Astrocyte (in vitro differentiated cells and primary cell): ENCODE results near the gene HPSE2. TPM values are rescaled to one million over a fixed set of nuclear protein-coding genes. Genes with fewer than 3 reads are reported as not detected.
A peak's percentile ranks its signal among the peaks of the same experiment; 100 is the strongest.

Experiments
- DNase-seq: peaks from one replicate; pipeline ENCODE4 v3.0.0-alpha.2; 2010; ENCODE audit warnings: low read depth
- FAIRE-seq: peaks from 2 replicates; lab custom pipeline; 2011; peaks lifted over from hg19 to GRCh38; lab: Jason Lieb, UNC
- H2AFZ ChIP-seq: 2 replicates; pipeline ENCODE4 v1.6.0; 2012; ENCODE audit warnings: low read depth, low read length, inconsistent platforms
- H3K27ac ChIP-seq: 2 replicates; pipeline ENCODE4 v1.5.1; 2011; ENCODE audit warnings: low read depth, low read length, inconsistent platforms
- H3K27me3 ChIP-seq: 2 replicates; pipeline ENCODE4 v1.6.0; 2011; ENCODE audit warnings: low read length, inconsistent platforms; ENCODE audit not compliant: insufficient read depth
- H3K36me3 ChIP-seq: 2 replicates; pipeline ENCODE4 v1.5.1; 2011; ENCODE audit warnings: low read length, inconsistent platforms; ENCODE audit not compliant: insufficient read depth
- H3K4me1 ChIP-seq: 2 replicates; pipeline ENCODE4 v1.5.1; 2011; ENCODE audit warnings: low read length, inconsistent platforms; ENCODE audit not compliant: insufficient read depth
- H3K4me2 ChIP-seq: 2 replicates; pipeline ENCODE4 v1.6.0; 2012; ENCODE audit warnings: low read length, inconsistent platforms
- H3K4me3 ChIP-seq: 2 replicates; pipeline ENCODE4 v1.5.1; 2011; ENCODE audit warnings: low read depth, mild to moderate bottlenecking, low read length, inconsistent platforms; ENCODE audit not compliant: insufficient read depth
- H3K79me2 ChIP-seq: 2 replicates; pipeline ENCODE4 v1.6.0; 2012; ENCODE audit warnings: mild to moderate bottlenecking, low read length, inconsistent platforms; ENCODE audit not compliant: insufficient read depth
- H3K9ac ChIP-seq: 2 replicates; pipeline ENCODE4 v1.6.0; 2012; ENCODE audit warnings: mild to moderate bottlenecking, low read length, inconsistent platforms
- H3K9me3 ChIP-seq: 2 replicates; pipeline ENCODE4 v1.5.1; 2012; ENCODE audit warnings: low read depth, mild to moderate bottlenecking, low read length, inconsistent platforms; ENCODE audit not compliant: insufficient read depth
- H4K20me1 ChIP-seq: 2 replicates; pipeline ENCODE4 v1.6.0; 2012; ENCODE audit warnings: low read length, inconsistent platforms; ENCODE audit not compliant: insufficient read depth
- H3K27ac Mint-ChIP-seq: one replicate; pipeline ENCODE4 v1.8.0; 2021; ENCODE audit warnings: mild to moderate bottlenecking, mixed read lengths; ENCODE audit not compliant: unreplicated experiment
- H3K27me3 Mint-ChIP-seq: one replicate; pipeline ENCODE4 v1.8.0; 2021; ENCODE audit warnings: low read depth, mixed read lengths; ENCODE audit not compliant: unreplicated experiment
- H3K36me3 Mint-ChIP-seq: one replicate; pipeline ENCODE4 v1.8.0; 2021; ENCODE audit warnings: low read depth, mixed read lengths; ENCODE audit not compliant: unreplicated experiment
- H3K4me1 Mint-ChIP-seq: one replicate; pipeline ENCODE4 v1.8.0; 2021; ENCODE audit warnings: low read depth, mixed read lengths; ENCODE audit not compliant: unreplicated experiment
- H3K4me3 Mint-ChIP-seq: one replicate; pipeline ENCODE4 v1.8.0; 2021; ENCODE audit warnings: mild to moderate bottlenecking, moderate library complexity, mixed read lengths; ENCODE audit not compliant: unreplicated experiment
- H3K9me3 Mint-ChIP-seq: one replicate; pipeline ENCODE4 v1.8.0; 2021; ENCODE audit warnings: mild to moderate bottlenecking, mixed read lengths; ENCODE audit not compliant: unreplicated experiment
- EZH2 ChIP-seq: IDR thresholded peaks from 2 replicates; pipeline ENCODE4 v1.6.1; 2012; ENCODE audit warnings: mild to moderate bottlenecking, low read length, inconsistent platforms; ENCODE audit not compliant: insufficient read depth
- total RNA-seq: library from RNA; stranded (reverse); gene quantifications from 2 replicates; pipeline ENCODE4 v1.2.1, GENCODE V29; 2021
- TF ChIP-seq, protein P1 (sequence below): IDR thresholded peaks from 2 replicates; pipeline ENCODE4 v1.5.1; 2011; ENCODE audit warnings: low read depth, mild to moderate bottlenecking, inconsistent platforms, low read length, moderate library complexity; ENCODE audit not compliant: insufficient read depth

The HPSE2 gene
- total RNA-seq, 1 donor from 2014 or later = 0.14 TPM

DNA sequence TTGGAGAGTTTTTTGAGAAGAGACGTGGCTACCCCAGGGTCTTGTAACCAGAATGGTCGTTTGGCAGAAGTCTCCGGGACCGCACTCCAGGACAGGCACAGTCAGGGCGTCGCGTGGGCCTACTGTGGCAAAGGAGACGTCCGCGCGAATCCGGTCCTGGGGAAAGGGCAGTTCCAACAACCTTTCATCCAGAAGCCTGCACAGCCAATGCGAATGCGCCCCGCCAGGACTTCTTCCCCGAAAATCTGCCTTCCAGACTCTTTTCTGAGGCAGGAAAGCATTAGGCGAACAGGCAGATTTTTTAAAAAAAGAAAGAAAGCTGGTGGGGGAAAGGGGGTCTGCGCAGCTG lies 2.0 kb downstream of the HPSE2 start:
- DNase-seq = no peak
- Mint-ChIP-seq H3K27ac (no peak overlapping the region), H3K4me3 (peak overlapping the region; percentile 77), H3K9me3 (no peaks in the 10 kb centered on the region), H3K4me1 (peaks cover 5% of the 10 kb centered on the region), H3K27me3 (peaks cover 88% of the 10 kb centered on the region), H3K36me3 (no peaks in the 10 kb centered on the region)
- Histone ChIP-seq H3K27me3 (peaks cover 80% of the 10 kb centered on the region), H3K4me3 (peak overlapping the region; percentile 44), H3K9me3 (no peaks in the 10 kb centered on the region), H3K4me1 (peaks cover 9% of the 10 kb centered on the region), H3K9ac (no peak overlapping the region), H4K20me1 (peaks cover 4% of the 10 kb centered on the region), H2AFZ (peak overlapping the region; percentile 82), H3K27ac (no peak overlapping the region), H3K36me3 (no peaks in the 10 kb centered on the region), H3K79me2 (no peaks in the 10 kb centered on the region), H3K4me2 (peak overlapping the region; percentile 89)
- no peak for TF ChIP-seq EZH2
- FAIRE-seq = no peak

DNA sequence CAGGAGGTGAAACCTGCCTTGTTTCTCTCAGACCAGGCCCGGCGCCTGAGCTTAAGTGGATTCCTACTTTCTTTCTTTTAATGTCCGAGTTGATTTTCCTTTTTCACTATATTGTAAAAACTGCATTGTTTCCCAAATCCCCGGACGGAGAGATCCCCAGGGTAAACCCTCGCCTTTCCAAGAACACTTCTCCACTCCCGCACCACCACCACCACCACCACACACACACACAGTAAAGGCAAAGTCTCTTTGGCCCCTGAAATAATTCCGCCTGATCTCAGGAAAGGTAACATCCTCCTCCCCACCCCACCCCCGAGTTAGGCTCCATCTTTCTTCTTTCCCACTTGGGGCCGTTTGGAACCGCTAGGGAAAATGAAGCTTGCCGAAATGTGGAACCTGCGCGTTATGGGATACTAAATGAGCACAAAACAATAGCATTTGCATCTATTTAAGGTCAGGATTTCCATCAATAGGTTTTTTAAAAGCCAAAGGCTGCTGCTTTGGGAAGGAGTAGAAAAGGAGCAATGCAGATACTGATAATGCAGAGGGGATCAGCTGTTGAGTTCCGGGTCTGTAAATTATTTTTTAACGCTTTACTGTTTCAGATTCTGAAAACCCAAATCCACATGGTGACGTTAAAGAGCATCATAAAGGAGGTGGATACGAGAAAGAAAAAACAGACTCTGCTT lies 2.5 kb downstream of the HPSE2 start:
- H2AFZ ChIP-seq = no peak overlapping the region
- no peaks in the 10 kb centered on the region for H3K9me3 Mint-ChIP-seq
- no peaks in the 10 kb centered on the region for H3K79me2 ChIP-seq
- peaks cover 4% of the 10 kb centered on the region for H4K20me1 ChIP-seq
- H3K36me3 Mint-ChIP-seq = no peaks in the 10 kb centered on the region
- DNase-seq = no peak
- FAIRE-seq = no peak
- H3K4me3 ChIP-seq = no peak overlapping the region
- H3K9me3 ChIP-seq = no peaks in the 10 kb centered on the region
- H3K4me1 Mint-ChIP-seq = peaks cover 5% of the 10 kb centered on the region
- TF ChIP-seq, protein P1, sequence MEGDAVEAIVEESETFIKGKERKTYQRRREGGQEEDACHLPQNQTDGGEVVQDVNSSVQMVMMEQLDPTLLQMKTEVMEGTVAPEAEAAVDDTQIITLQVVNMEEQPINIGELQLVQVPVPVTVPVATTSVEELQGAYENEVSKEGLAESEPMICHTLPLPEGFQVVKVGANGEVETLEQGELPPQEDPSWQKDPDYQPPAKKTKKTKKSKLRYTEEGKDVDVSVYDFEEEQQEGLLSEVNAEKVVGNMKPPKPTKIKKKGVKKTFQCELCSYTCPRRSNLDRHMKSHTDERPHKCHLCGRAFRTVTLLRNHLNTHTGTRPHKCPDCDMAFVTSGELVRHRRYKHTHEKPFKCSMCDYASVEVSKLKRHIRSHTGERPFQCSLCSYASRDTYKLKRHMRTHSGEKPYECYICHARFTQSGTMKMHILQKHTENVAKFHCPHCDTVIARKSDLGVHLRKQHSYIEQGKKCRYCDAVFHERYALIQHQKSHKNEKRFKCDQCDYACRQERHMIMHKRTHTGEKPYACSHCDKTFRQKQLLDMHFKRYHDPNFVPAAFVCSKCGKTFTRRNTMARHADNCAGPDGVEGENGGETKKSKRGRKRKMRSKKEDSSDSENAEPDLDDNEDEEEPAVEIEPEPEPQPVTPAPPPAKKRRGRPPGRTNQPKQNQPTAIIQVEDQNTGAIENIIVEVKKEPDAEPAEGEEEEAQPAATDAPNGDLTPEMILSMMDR = no peak
- no peak for TF ChIP-seq EZH2
- peaks cover 9% of the 10 kb centered on the region for H3K4me1 ChIP-seq
- peak overlapping the region; percentile 89 for H3K4me2 ChIP-seq
- H3K9ac ChIP-seq = no peak overlapping the region
- H3K4me3 Mint-ChIP-seq = peak overlapping the region; percentile 77
- peaks cover 80% of the 10 kb centered on the region for H3K27me3 ChIP-seq
- no peaks in the 10 kb centered on the region for H3K36me3 ChIP-seq
- H3K27ac Mint-ChIP-seq = no peak overlapping the region
- H3K27ac ChIP-seq = no peak overlapping the region
- peaks cover 89% of the 10 kb centered on the region for H3K27me3 Mint-ChIP-seq

DNA sequence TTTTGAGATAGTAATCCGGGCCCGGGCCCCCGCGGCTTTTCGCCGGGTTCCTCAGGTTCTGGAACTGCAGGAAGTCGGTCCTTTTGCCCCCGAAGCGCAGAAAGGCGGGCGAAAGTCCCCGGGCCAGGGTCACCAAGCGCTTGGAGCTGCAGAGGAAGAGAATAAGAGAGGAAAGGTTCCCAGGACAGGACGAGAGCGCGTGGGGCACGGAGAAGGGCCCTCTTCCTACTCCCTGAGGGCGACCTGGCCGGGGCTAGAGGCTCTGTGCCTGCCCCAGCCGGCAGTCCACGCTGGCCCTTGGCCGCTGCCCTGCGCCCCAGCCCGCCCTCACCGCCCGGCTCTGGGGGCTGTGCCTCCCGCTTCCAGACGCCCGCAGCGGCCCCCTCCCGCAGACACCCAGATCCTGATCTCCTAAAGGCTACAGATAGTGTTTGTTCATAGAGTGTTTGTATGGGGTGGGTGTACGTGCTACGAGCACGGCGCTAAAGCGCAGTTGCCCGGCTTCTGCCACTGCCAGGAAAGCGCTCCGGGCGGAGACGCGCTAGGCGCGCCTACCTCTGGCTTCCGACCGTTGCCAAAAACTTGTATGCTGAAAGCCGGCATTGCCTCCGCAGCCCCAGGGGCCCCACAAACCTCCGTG lies 3.2 kb downstream of the HPSE2 start:
- H4K20me1 ChIP-seq = peaks cover 4% of the 10 kb centered on the region
- peak overlapping the region; percentile 77 for H3K4me3 Mint-ChIP-seq
- DNase-seq (no peak), FAIRE-seq (no peak)
- TF ChIP-seq EZH2 = peak; percentile 73
- TF ChIP-seq, protein P1 = no peak
- no peaks in the 10 kb centered on the region for H3K36me3 Mint-ChIP-seq
- peaks cover 9% of the 10 kb centered on the region for H3K4me1 ChIP-seq
- H3K4me3 ChIP-seq = no peak overlapping the region
- peaks cover 76% of the 10 kb centered on the region for H3K27me3 ChIP-seq
- H3K27ac Mint-ChIP-seq = no peak overlapping the region
- peaks cover 5% of the 10 kb centered on the region for H3K4me1 Mint-ChIP-seq
- no peaks in the 10 kb centered on the region for H3K9me3 Mint-ChIP-seq
- H3K79me2 ChIP-seq = no peaks in the 10 kb centered on the region
- no peak overlapping the region for H3K4me2 ChIP-seq
- H3K9ac ChIP-seq = no peak overlapping the region
- H3K36me3 ChIP-seq = no peaks in the 10 kb centered on the region
- peaks cover 88% of the 10 kb centered on the region for H3K27me3 Mint-ChIP-seq
- H3K9me3 ChIP-seq = no peaks in the 10 kb centered on the region
- no peak overlapping the region for H3K27ac ChIP-seq
- H2AFZ ChIP-seq = no peak overlapping the region
